GM12874 (cell line): Measurements from ENCODE around the gene SDK1.

Experiments used
- CTCF ChIP-seq: IDR thresholded peaks from 2 replicates; pipeline ENCODE4 v1.5.1; 2011; ENCODE audit warnings: low read depth, mild to moderate bottlenecking, control low read depth, low read length, moderate library complexity; ENCODE audit not compliant: insufficient read depth

Gene SDK1

GRCh38 chr7:3591219-3591618, 290.2 kb downstream of the SDK1 start:
- no peak for TF ChIP-seq CTCF

- no peak for TF ChIP-seq CTCF
These were observed 290.9 kb downstream of the SDK1 start for GRCh38 chr7:3591944-3592343.

GRCh38 chr7:3592401-3593134, 291.5 kb downstream of the SDK1 start:
- TF ChIP-seq CTCF = no peak

GRCh38 chr7:3594901-3595300, 293.8 kb downstream of the SDK1 start:
- no peak for TF ChIP-seq CTCF

- TF ChIP-seq CTCF = no peak
These were observed 297.8 kb downstream of the SDK1 start for GRCh38 chr7:3598854-3599253.

- TF ChIP-seq CTCF = no peak
These were observed 304.2 kb downstream of the SDK1 start for GRCh38 chr7:3605222-3605621.

- TF ChIP-seq CTCF = no peak
These were observed 305.4 kb downstream of the SDK1 start for GRCh38 chr7:3606436-3606835.

GRCh38 chr7:3607847-3608246, 306.8 kb downstream of the SDK1 start:
- TF ChIP-seq CTCF = no peak
